Smooth muscle cell (in vitro differentiated cells): ENCODE results near the gene ZNF490. TPM values are rescaled to one million over a fixed set of nuclear protein-coding genes. Genes with fewer than 3 reads are reported as not detected.

ENCODE experiments used
- DNase-seq: peaks from one replicate; lab custom pipeline; 2025; ENCODE audit not compliant: unreplicated experiment; lab: John Stamatoyannopoulos, UW
- H2AFZ ChIP-seq: fragments of 200-600 bp; sonication (generic); 2 replicates; pipeline ENCODE4 v1.6.0; 2016; ENCODE audit warnings: antibody characterized with exemption, low read depth, mild to moderate bottlenecking
- H3F3A ChIP-seq: fragments of 200-600 bp; sonication (generic); 2 replicates; pipeline ENCODE4 v1.6.0; 2017; ENCODE audit warnings: antibody characterized with exemption, low read depth
- H3K27ac ChIP-seq: fragments of 200-600 bp; sonication (generic); 2 replicates; pipeline ENCODE4 v1.5.1; 2016; ENCODE audit warnings: low read depth, mild to moderate bottlenecking
- H3K27me3 ChIP-seq: fragments of 200-600 bp; sonication (generic); 2 replicates; pipeline ENCODE4 v1.6.1; 2016; ENCODE audit warnings: low read depth, mild to moderate bottlenecking
- H3K36me3 ChIP-seq: fragments of 200-600 bp; sonication (generic); 2 replicates; pipeline ENCODE4 v1.5.1; 2016; ENCODE audit warnings: low read depth
- H3K4me1 ChIP-seq: fragments of 200-600 bp; sonication (generic); 2 replicates; pipeline ENCODE4 v1.5.1; 2016; ENCODE audit warnings: low read depth
- H3K4me2 ChIP-seq: fragments of 200-600 bp; sonication (generic); 2 replicates; pipeline ENCODE4 v1.6.0; 2016; ENCODE audit warnings: mild to moderate bottlenecking
- H3K4me3 ChIP-seq: fragments of 200-600 bp; sonication (generic); 2 replicates; pipeline ENCODE4 v1.5.1; 2016; ENCODE audit warnings: mild to moderate bottlenecking
- H3K79me2 ChIP-seq: fragments of 200-600 bp; sonication (generic); 2 replicates; pipeline ENCODE4 v1.6.0; 2016; ENCODE audit warnings: low read depth, mild to moderate bottlenecking
- H3K9ac ChIP-seq: fragments of 200-600 bp; sonication (generic); 2 replicates; pipeline ENCODE4 v1.6.0; 2016; ENCODE audit warnings: low read depth
- H3K9me3 ChIP-seq: fragments of 200-600 bp; sonication (generic); replicated peaks from 2 replicates; pipeline ENCODE4 v1.5.1; 2016; ENCODE audit warnings: low read depth
- H4K20me1 ChIP-seq: fragments of 200-600 bp; sonication (generic); 2 replicates; pipeline ENCODE4 v1.6.0; 2016; ENCODE audit warnings: low read depth
- CTCF ChIP-seq: fragments of 200-600 bp; sonication (generic); IDR thresholded peaks from 2 replicates; pipeline ENCODE4 v1.5.1; 2017; ENCODE audit warnings: borderline replicate concordance, mild to moderate bottlenecking, antibody characterized with exemption; ENCODE audit not compliant: insufficient read depth, poor library complexity, severe bottlenecking
- WGBS: methylation state at CpG from one replicate; pipeline ENCODE4 v1.1.7; 2016; ENCODE audit warnings: low lambda C conversion rate; 5-methylcytosine and 5-hydroxymethylcytosine counted together
- polyA plus RNA-seq: library from polyadenylated mRNA; unstranded; fragments of >200 nt; fragmentation: Nextera tagmentation; extraction: Ambion mirVana; gene quantifications from 2 replicates; pipeline ENCODE4 v1.2.1, GENCODE V29; 2016
- total RNA-seq: library from RNA; depleted of rRNA; stranded (reverse); fragments of >200 nt; gene quantifications from 2 replicates; pipeline ENCODE4 v1.2.3, GENCODE V29; 2014

ZNF490 gene
- total and polyA plus RNA-seq, 2 experiments from 2014 or later = 1.1 to 7.1 TPM

- no peak for TF ChIP-seq CTCF
- WGBS = 93% methylated on average over 9 of the region's 9 CpGs
- no peaks in the 10 kb centered on the region for H4K20me1 ChIP-seq
- H3K4me2 ChIP-seq = no peak overlapping the region
- H3F3A ChIP-seq = no peaks in the 10 kb centered on the region
- no peaks in the 10 kb centered on the region for H3K4me1 ChIP-seq
- H3K36me3 ChIP-seq = peaks cover 37% of the 10 kb centered on the region
- H3K9me3 ChIP-seq = peaks cover 29% of the 10 kb centered on the region
- H3K4me3 ChIP-seq = no peak overlapping the region
- H3K9ac ChIP-seq = no peak overlapping the region
- H2AFZ ChIP-seq = no peak overlapping the region
- H3K79me2 ChIP-seq = no peaks in the 10 kb centered on the region
- no peak overlapping the region for H3K27ac ChIP-seq
- H3K27me3 ChIP-seq = no peaks in the 10 kb centered on the region
- DNase-seq = no peak
Measured at GRCh38 chr19:12581100-12581499, 29.5 kb downstream of the ZNF490 start.

DNA sequence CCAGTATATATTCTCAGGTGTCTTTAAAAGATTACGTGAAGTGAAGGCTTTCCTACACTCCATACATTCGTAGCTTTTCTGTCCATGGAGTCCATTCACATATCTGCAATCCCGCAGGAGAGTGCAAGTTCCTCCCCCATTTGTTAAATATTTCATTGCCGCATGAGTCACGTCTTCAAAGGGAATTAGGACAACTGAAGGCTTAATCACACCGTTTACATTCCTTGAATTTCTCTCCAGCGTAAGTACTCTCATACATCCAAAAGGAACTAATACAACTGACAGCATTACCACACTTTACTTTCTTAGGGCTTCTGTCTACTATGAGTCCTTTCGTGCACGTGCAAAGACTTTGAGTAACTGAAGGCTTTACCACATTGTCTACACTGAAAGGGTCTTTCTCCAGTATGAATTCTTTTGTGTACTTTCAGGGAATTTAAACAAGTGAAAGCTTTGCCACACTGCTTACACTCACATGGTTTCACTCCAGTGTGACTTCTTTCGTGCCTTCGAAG, 30.4 kb downstream of the ZNF490 start:
- no peak for DNase-seq
- Histone ChIP-seq H3K4me2 (no peak overlapping the region), H3K9me3 (peaks cover 29% of the 10 kb centered on the region), H2AFZ (no peak overlapping the region), H3K4me3 (no peak overlapping the region), H3K4me1 (no peaks in the 10 kb centered on the region), H3K36me3 (peaks cover 37% of the 10 kb centered on the region), H3F3A (no peaks in the 10 kb centered on the region), H3K79me2 (no peaks in the 10 kb centered on the region), H3K27me3 (no peaks in the 10 kb centered on the region), H3K27ac (no peak overlapping the region), H4K20me1 (no peaks in the 10 kb centered on the region), H3K9ac (no peak overlapping the region)
- TF ChIP-seq CTCF = no peak
- WGBS = 74% methylated on average over 11 of the region's 11 CpGs

- no peak for TF ChIP-seq CTCF
- Histone ChIP-seq H3K27ac (no peak overlapping the region), H2AFZ (no peak overlapping the region), H3K27me3 (no peaks in the 10 kb centered on the region), H3K79me2 (no peaks in the 10 kb centered on the region), H3K9me3 (peaks cover 29% of the 10 kb centered on the region), H3K4me3 (no peak overlapping the region), H3K4me2 (no peak overlapping the region), H3K4me1 (no peaks in the 10 kb centered on the region), H3F3A (no peaks in the 10 kb centered on the region), H3K9ac (no peak overlapping the region), H4K20me1 (no peaks in the 10 kb centered on the region), H3K36me3 (peaks cover 37% of the 10 kb centered on the region)
- WGBS = 99% methylated on average over 10 of the region's 10 CpGs
- no peak for DNase-seq
Measured at GRCh38 chr19:12578641-12579040, 32.0 kb downstream of the ZNF490 start.

DNA sequence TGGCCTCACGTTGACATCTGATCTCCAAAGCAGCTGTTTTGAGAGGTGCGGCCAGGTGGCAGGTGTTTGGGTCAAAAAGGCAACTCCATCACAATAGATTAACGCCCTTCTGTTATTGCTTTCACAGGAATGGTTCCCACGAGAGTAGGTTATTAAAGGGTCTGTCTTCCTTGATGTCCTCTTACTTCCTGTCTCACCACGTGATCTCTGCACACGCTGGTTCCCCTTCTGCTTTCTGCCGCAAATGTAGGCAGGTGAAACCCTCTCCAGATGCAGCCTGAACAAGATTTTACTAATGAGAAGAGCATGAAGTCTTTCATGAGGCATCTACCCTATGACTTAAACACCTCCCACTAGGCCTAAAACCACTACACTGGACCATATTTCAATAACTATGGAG, 36.6 kb downstream of the ZNF490 start:
- no peak for TF ChIP-seq CTCF
- Histone ChIP-seq H4K20me1 (no peaks in the 10 kb centered on the region), H3K9me3 (no peaks in the 10 kb centered on the region), H3K79me2 (no peaks in the 10 kb centered on the region), H3K4me1 (no peaks in the 10 kb centered on the region), H2AFZ (no peak overlapping the region), H3K9ac (no peak overlapping the region), H3K27ac (no peak overlapping the region), H3K4me2 (no peak overlapping the region), H3K27me3 (no peaks in the 10 kb centered on the region), H3F3A (no peaks in the 10 kb centered on the region), H3K36me3 (peaks cover 9% of the 10 kb centered on the region), H3K4me3 (no peak overlapping the region)
- 91% methylated on average over 7 of the region's 7 CpGs for WGBS
- no peak for DNase-seq
